ENCODE data around the gene SUGP2. TPM values are rescaled to one million over a fixed set of nuclear protein-coding genes. Genes with fewer than 3 reads are reported as not detected.

SUGP2 gene
- total RNA-seq, 1 experiment from 2014 or later, result 95.2 TPM

- H3K18ac ChIP-seq (ENCODE audit: insufficient read length, low read depth, low read length), result no peak overlapping the region
- H3K79me2 ChIP-seq (ENCODE audit: insufficient read depth, low read length), result no peaks in the 10 kb centered on the region
- no peak overlapping the region for H3K56ac ChIP-seq (ENCODE audit: insufficient read length, low read depth, low read length)
- no peaks in the 10 kb centered on the region for H3K4me1 Mint-ChIP-seq
- H4K91ac ChIP-seq (ENCODE audit: insufficient read length, low read depth, low read length), result no peak overlapping the region
- H4K8ac ChIP-seq (replicated peaks; ENCODE audit: insufficient read length, low read depth, low read length), result no peak overlapping the region
- no peak overlapping the region for H2BK12ac ChIP-seq (ENCODE audit: insufficient read length, low read depth, low read length)
- H3K27ac ChIP-seq (ENCODE audit: insufficient read length, low read depth, low read length), result no peak overlapping the region
- TF ChIP-seq, protein P1, sequence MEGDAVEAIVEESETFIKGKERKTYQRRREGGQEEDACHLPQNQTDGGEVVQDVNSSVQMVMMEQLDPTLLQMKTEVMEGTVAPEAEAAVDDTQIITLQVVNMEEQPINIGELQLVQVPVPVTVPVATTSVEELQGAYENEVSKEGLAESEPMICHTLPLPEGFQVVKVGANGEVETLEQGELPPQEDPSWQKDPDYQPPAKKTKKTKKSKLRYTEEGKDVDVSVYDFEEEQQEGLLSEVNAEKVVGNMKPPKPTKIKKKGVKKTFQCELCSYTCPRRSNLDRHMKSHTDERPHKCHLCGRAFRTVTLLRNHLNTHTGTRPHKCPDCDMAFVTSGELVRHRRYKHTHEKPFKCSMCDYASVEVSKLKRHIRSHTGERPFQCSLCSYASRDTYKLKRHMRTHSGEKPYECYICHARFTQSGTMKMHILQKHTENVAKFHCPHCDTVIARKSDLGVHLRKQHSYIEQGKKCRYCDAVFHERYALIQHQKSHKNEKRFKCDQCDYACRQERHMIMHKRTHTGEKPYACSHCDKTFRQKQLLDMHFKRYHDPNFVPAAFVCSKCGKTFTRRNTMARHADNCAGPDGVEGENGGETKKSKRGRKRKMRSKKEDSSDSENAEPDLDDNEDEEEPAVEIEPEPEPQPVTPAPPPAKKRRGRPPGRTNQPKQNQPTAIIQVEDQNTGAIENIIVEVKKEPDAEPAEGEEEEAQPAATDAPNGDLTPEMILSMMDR (conservative IDR thresholded peaks at IDR 0.05), result no peak
- H3K27me3 Mint-ChIP-seq (ENCODE audit: low read depth), result no peaks in the 10 kb centered on the region
- no peak overlapping the region; a peak in 1 of 7 replicates for H3K27ac Mint-ChIP-seq
- H3K4me3 Mint-ChIP-seq, result no peak overlapping the region
- no peaks in the 10 kb centered on the region for H3K9me3 Mint-ChIP-seq
- H2BK120ac ChIP-seq (ENCODE audit: low read depth, low read length, poor library complexity, severe bottlenecking), result no peak overlapping the region
- no peak overlapping the region for H2BK15ac ChIP-seq (ENCODE audit: low read depth, low read length)
- no peaks in the 10 kb centered on the region for H3K9me3 ChIP-seq (ENCODE audit: control insufficient read depth, low read depth, low read length)
- no peaks in the 10 kb centered on the region for H4K20me1 ChIP-seq (ENCODE audit: control insufficient read depth, insufficient read depth, insufficient read length)
- H3K27me3 ChIP-seq (ENCODE audit: insufficient read depth, low read length), result no peaks in the 10 kb centered on the region
- H3K23ac ChIP-seq (ENCODE audit: insufficient read length, low read depth, low read length), result no peak overlapping the region
- H3K23me2 ChIP-seq (ENCODE audit: insufficient read length, low read depth, low read length, poor library complexity, severe bottlenecking), result no peaks in the 10 kb centered on the region
- no peak overlapping the region for H3K14ac ChIP-seq (ENCODE audit: insufficient read depth, low read length)
- peaks cover 52 to 86% (median 83%) of the 10 kb centered on the region in 3 experiments for H3K36me3 Mint-ChIP-seq (ENCODE audit: insufficient read depth in 1 of 3, low read depth in 3 of 3)
- no peak overlapping the region for H3K9ac ChIP-seq (ENCODE audit: extremely low read depth, insufficient read length, low read length)
- no peaks in the 10 kb centered on the region for H3K79me1 ChIP-seq (ENCODE audit: insufficient read depth, low read depth, low read length, poor library complexity, severe bottlenecking)
- H3T11ph ChIP-seq (ENCODE audit: low read length), result no peak overlapping the region
- H3K4me2 ChIP-seq (ENCODE audit: insufficient read depth, insufficient read length, low read length), result no peak overlapping the region
- H2BK5ac ChIP-seq (ENCODE audit: insufficient read length, low read length), result no peak overlapping the region
- H2AFZ ChIP-seq (ENCODE audit: low read length), result no peak overlapping the region
- no peak overlapping the region for H3K4ac ChIP-seq (ENCODE audit: low read depth, low read length)
- H2AK5ac ChIP-seq (ENCODE audit: insufficient read length, low read length), result no peak overlapping the region
- no CpG with 5 or more reads among the region's 18 CpGs for WGBS (ENCODE audit: extremely low coverage, insufficient read length, low lambda C conversion rate)
- no peaks in the 10 kb centered on the region for H3K4me1 ChIP-seq (ENCODE audit: insufficient read depth, low read length)
- H2BK20ac ChIP-seq (ENCODE audit: low read depth, low read length, poor library complexity, severe bottlenecking), result no peak overlapping the region
- H4K5ac ChIP-seq (ENCODE audit: insufficient read length, low read depth, low read length), result no peak overlapping the region
- no peak for DNase-seq
Observed at GRCh38 chr19:19004144-19004543, 29.2 kb downstream of the SUGP2 start.
